Hepatocyte (in vitro differentiated cells): ENCODE measurements around the gene CRYM.

Source experiments
- CTCF ChIP-seq: fragments of 200-600 bp; sonication (generic); IDR thresholded peaks from 2 replicates; pipeline ENCODE4 v1.5.1; 2016; ENCODE audit warnings: antibody characterized with exemption, mild to moderate bottlenecking; ENCODE audit not compliant: poor library complexity
- EZH2 ChIP-seq: fragments of 200-600 bp; sonication (generic); IDR thresholded peaks from 2 replicates; pipeline ENCODE4 v1.6.1; 2016; ENCODE audit warnings: antibody characterized with exemption, mild to moderate bottlenecking, borderline replicate concordance
- EZH2phosphoT487 ChIP-seq: fragments of 200-600 bp; sonication (generic); IDR thresholded peaks from one replicate; pipeline ENCODE4 v1.6.1; 2018; ENCODE audit warnings: antibody characterized with exemption, mild to moderate bottlenecking, low read depth, moderate library complexity; ENCODE audit not compliant: unreplicated experiment, severe bottlenecking

- TF ChIP-seq EZH2 (no peak), CTCF (no peak), EZH2phosphoT487 (no peak)
Observed at GRCh38 chr16:21321736-21322135, 43.6 kb upstream of the CRYM start.
